CD14-positive monocyte (primary cell): ENCODE results near the gene SPON1. TPM values are rescaled to one million over a fixed set of nuclear protein-coding genes. Genes with fewer than 3 reads are reported as not detected.

ENCODE experiments used
- DNase-seq, 3 donors: peaks; one replicate each; pipeline ENCODE4 v3.0.0-alpha.2; 2011 to 2022
- H2AFZ ChIP-seq: 2 replicates; pipeline ENCODE4 v1.6.0; 2012; ENCODE audit warnings: mild to moderate bottlenecking, low read depth, low read length, inconsistent platforms; ENCODE audit not compliant: insufficient read depth, poor library complexity, severe bottlenecking
- H3K27ac ChIP-seq, 2 donors: 1 replicate in 1 of 2; 2 replicates in 1 of 2; pipeline ENCODE4 v1.5.1; 2012 to 2013; ENCODE audit warnings: low read length in 2 of 2, control low read depth in 1 of 2, inconsistent platforms in 1 of 2, low read depth in 1 of 2, mild to moderate bottlenecking in 1 of 2
- H3K27me3 ChIP-seq, 2 donors: one replicate each; pipeline versions ENCODE4 v1.6.0 to v1.6.1; 2011 to 2013; ENCODE audit warnings: low read length in 2 of 2; ENCODE audit not compliant: control insufficient read depth in 2 of 2, insufficient read depth in 2 of 2
- H3K36me3 ChIP-seq, 2 donors: replicated peaks in 1 of 2; 1 replicate in 1 of 2; 2 replicates in 1 of 2; pipeline versions ENCODE4 v1.5.1 to v1.6.1; 2012 to 2013; ENCODE audit warnings: low read length in 2 of 2, control low read depth in 1 of 2, inconsistent platforms in 1 of 2, mild to moderate bottlenecking in 1 of 2; ENCODE audit not compliant: insufficient read depth in 2 of 2, control insufficient read depth in 1 of 2
- H3K4me1 ChIP-seq, 2 donors: 1 replicate in 1 of 2; 2 replicates in 1 of 2; pipeline versions ENCODE4 v1.5.1 to v1.6.1; 2012 to 2013; ENCODE audit warnings: low read length in 2 of 2, control low read depth in 1 of 2, inconsistent platforms in 1 of 2, mild to moderate bottlenecking in 1 of 2, moderate library complexity in 1 of 2; ENCODE audit not compliant: insufficient read depth in 2 of 2, control insufficient read depth in 1 of 2
- H3K4me2 ChIP-seq: replicated peaks from 2 replicates; pipeline ENCODE3; 2012; ENCODE audit warnings: low read length, moderate library complexity, mild to moderate bottlenecking; ENCODE audit not compliant: poor library complexity, severe bottlenecking; ENCODE audit errors: extremely low read depth
- H3K4me3 ChIP-seq, 3 experiments: fragments of 200-600 bp in 1 of 3; sonication (generic) in 1 of 3; replicated peaks in 1 of 3; 1 replicate in 2 of 3; 2 replicates in 1 of 3; pipeline ENCODE4 v1.5.1; 2011 to 2013; ENCODE audit warnings: low read length in 3 of 3, mild to moderate bottlenecking in 3 of 3, control low read depth in 2 of 3, low read depth in 2 of 3, inconsistent platforms in 1 of 3, moderate library complexity in 1 of 3
- H3K79me2 ChIP-seq: 2 replicates; pipeline ENCODE4 v1.6.0; 2012; ENCODE audit warnings: mild to moderate bottlenecking, control low read depth, inconsistent platforms, low read length, moderate library complexity; ENCODE audit not compliant: insufficient read depth
- H3K9ac ChIP-seq: 2 replicates; pipeline ENCODE4 v1.6.0; 2017; ENCODE audit warnings: low read length, mild to moderate bottlenecking; ENCODE audit not compliant: insufficient read depth, poor library complexity, severe bottlenecking
- H3K9me3 ChIP-seq, 2 donors: replicated peaks in 1 of 2; 1 replicate in 1 of 2; 2 replicates in 1 of 2; pipeline versions ENCODE4 v1.5.1 to v1.6.1; 2012 to 2013; ENCODE audit warnings: low read length in 2 of 2, control low read depth in 1 of 2; ENCODE audit not compliant: control insufficient read depth in 1 of 2, insufficient read depth in 1 of 2
- H4K20me1 ChIP-seq: 2 replicates; pipeline ENCODE4 v1.6.0; 2012; ENCODE audit warnings: mild to moderate bottlenecking, low read length, control low read depth, moderate library complexity; ENCODE audit not compliant: insufficient read depth
- H3K27ac Mint-ChIP-seq, 7 donors: one replicate each; pipeline ENCODE4 v1.8.0; 2020; ENCODE audit warnings: mild to moderate bottlenecking in 7 of 7, mixed read lengths in 7 of 7, moderate library complexity in 6 of 7, inconsistent platforms in 2 of 7
- H3K27me3 Mint-ChIP-seq, 3 donors: one replicate each; pipeline ENCODE4 v1.8.0; 2021 to 2022; ENCODE audit warnings: low read depth in 3 of 3, mild to moderate bottlenecking in 3 of 3, mixed read lengths in 3 of 3, moderate library complexity in 3 of 3, inconsistent platforms in 1 of 3
- H3K36me3 Mint-ChIP-seq, 2 donors: one replicate each; pipeline ENCODE4 v1.8.0; 2020; ENCODE audit warnings: mixed read lengths in 2 of 2, inconsistent platforms in 1 of 2, mild to moderate bottlenecking in 1 of 2
- H3K4me1 Mint-ChIP-seq: one replicate; pipeline ENCODE4 v1.8.0; 2020; ENCODE audit warnings: mild to moderate bottlenecking, mixed read lengths
- H3K4me3 Mint-ChIP-seq, 2 donors: one replicate each; pipeline ENCODE4 v1.8.0; 2020; ENCODE audit warnings: mild to moderate bottlenecking in 2 of 2, mixed read lengths in 2 of 2, moderate library complexity in 1 of 2
- H3K9me3 Mint-ChIP-seq, 7 donors: one replicate each; pipeline ENCODE4 v1.8.0; 2020 to 2022; ENCODE audit warnings: mixed read lengths in 7 of 7, mild to moderate bottlenecking in 6 of 7, moderate library complexity in 6 of 7, inconsistent platforms in 2 of 7
- WGBS: methylation state at CpG from one replicate; pipeline ENCODE4 v1.1.5; 2013; ENCODE audit warnings: missing lambda C conversion rate; ENCODE audit not compliant: insufficient coverage; 5-methylcytosine and 5-hydroxymethylcytosine counted together
- intact Hi-C, 2 donors: fragments of 100-400 bp; cut with micrococcal nuclease; formaldehyde crosslinking; loops; one replicate each; pipeline versions ENCODE4 v1.15.0 to v1.15.1; 2023
- polyA plus RNA-seq, 3 donors: library from polyadenylated mRNA; depleted of rRNA in 1 of 3; unstranded in 2 of 3; stranded (reverse) in 1 of 3; fragments of 300-500 nt in 2 of 3; fragments of >200 nt in 1 of 3; fragmentation: Illumina TruSeq in 2 of 3; gene quantifications; 1 replicate in 2 of 3; 2 replicates in 1 of 3; pipeline ENCODE4 v1.2.3, GENCODE V29; 2012 to 2021
- TF ChIP-seq, protein P1 (sequence below): fragments of 200-600 bp; IDR thresholded peaks from one replicate; pipeline ENCODE4 v1.8.0; 2022; ENCODE audit warnings: antibody characterized with exemption, mild to moderate bottlenecking

SPON1 gene
- polyA plus RNA-seq, 3 donors = not detected

DNA sequence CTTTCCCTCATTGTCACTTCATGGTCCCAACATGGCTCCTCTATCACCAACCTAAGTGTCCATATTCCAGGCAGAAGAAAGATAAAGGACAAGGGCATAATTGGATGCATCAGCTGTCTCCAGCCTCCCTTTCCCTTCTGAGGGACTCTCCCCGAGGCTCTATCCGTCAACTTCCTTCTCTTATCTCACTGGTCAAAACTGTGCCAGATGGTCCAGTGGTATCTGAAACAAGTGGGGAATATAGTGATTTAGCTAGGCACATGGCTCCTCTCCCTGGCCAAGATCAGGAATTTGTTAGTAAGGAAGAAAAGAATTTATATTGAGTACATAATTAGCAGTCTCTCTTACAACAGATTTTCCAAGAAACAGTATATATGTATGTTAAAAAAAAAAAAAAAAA, 12.6 kb upstream of the SPON1 start:
- Histone ChIP-seq H3K27me3 (peaks cover 0 to 2% of the 10 kb centered on the region in 2 donors), H3K9ac (no peak overlapping the region), H2AFZ (no peak overlapping the region), H3K9me3 (no peaks in the 10 kb centered on the region), H3K4me2 (no peak overlapping the region), H3K36me3 (no peaks in the 10 kb centered on the region), H3K79me2 (no peaks in the 10 kb centered on the region), H3K27ac (no peak overlapping the region), H3K4me3 (no peak overlapping the region), H4K20me1 (no peaks in the 10 kb centered on the region), H3K4me1 (no peaks in the 10 kb centered on the region)
- no CpG with 5 or more reads among the region's 2 CpGs for WGBS
- intact Hi-C loops = no loop called here
- Mint-ChIP-seq H3K27me3 (peaks cover 2 to 3% (median 3%) of the 10 kb centered on the region in 3 donors), H3K4me1 (no peaks in the 10 kb centered on the region), H3K36me3 (no peaks in the 10 kb centered on the region), H3K9me3 (no peaks in the 10 kb centered on the region), H3K4me3 (no peak overlapping the region), H3K27ac (no peak overlapping the region)
- no peak for DNase-seq
- TF ChIP-seq, protein P1, sequence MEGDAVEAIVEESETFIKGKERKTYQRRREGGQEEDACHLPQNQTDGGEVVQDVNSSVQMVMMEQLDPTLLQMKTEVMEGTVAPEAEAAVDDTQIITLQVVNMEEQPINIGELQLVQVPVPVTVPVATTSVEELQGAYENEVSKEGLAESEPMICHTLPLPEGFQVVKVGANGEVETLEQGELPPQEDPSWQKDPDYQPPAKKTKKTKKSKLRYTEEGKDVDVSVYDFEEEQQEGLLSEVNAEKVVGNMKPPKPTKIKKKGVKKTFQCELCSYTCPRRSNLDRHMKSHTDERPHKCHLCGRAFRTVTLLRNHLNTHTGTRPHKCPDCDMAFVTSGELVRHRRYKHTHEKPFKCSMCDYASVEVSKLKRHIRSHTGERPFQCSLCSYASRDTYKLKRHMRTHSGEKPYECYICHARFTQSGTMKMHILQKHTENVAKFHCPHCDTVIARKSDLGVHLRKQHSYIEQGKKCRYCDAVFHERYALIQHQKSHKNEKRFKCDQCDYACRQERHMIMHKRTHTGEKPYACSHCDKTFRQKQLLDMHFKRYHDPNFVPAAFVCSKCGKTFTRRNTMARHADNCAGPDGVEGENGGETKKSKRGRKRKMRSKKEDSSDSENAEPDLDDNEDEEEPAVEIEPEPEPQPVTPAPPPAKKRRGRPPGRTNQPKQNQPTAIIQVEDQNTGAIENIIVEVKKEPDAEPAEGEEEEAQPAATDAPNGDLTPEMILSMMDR = no peak

- no peaks in the 10 kb centered on the region for H3K79me2 ChIP-seq
- no peak overlapping the region for H3K9ac ChIP-seq
- peak in 1 of 3 donors; percentile 29 for DNase-seq
- no peak overlapping the region for H3K4me3 ChIP-seq
- H3K9me3 ChIP-seq = no peaks in the 10 kb centered on the region
- intact Hi-C loops = no loop called here
- Mint-ChIP-seq H3K4me1 (no peaks in the 10 kb centered on the region), H3K36me3 (no peaks in the 10 kb centered on the region), H3K4me3 (no peak overlapping the region), H3K27me3 (peaks cover 2 to 3% (median 3%) of the 10 kb centered on the region in 3 donors), H3K9me3 (no peaks in the 10 kb centered on the region), H3K27ac (no peak overlapping the region)
- no peaks in the 10 kb centered on the region for H3K4me1 ChIP-seq
- H4K20me1 ChIP-seq = no peaks in the 10 kb centered on the region
- TF ChIP-seq, protein P1 = no peak
- no peaks in the 10 kb centered on the region for H3K36me3 ChIP-seq
- no peak overlapping the region for H3K27ac ChIP-seq
- peaks cover 0 to 10% of the 10 kb centered on the region in 2 donors for H3K27me3 ChIP-seq
- no peak overlapping the region for H3K4me2 ChIP-seq
- H2AFZ ChIP-seq = no peak overlapping the region
- WGBS = no CpG with 5 or more reads among the region's 1 CpG
Observed at GRCh38 chr11:13952221-13952620, 10.3 kb upstream of the SPON1 start.
